Neural progenitor cell (in vitro differentiated cells): ENCODE data around the gene TNFRSF25. TPM values are rescaled to one million over a fixed set of nuclear protein-coding genes. Genes with fewer than 3 reads are reported as not detected.
A peak's percentile ranks its signal among the peaks of the same experiment; 100 is the strongest.

Experiments used
- DNase-seq: peaks from one replicate; pipeline ENCODE4 v3.0.0-alpha.2; 2016; ENCODE audit warnings: low spot score
- H2AFZ ChIP-seq: fragments of 200-600 bp; sonication (generic); replicated peaks from 2 replicates; pipeline ENCODE4 v1.6.1; 2016; ENCODE audit warnings: antibody characterized with exemption
- H3F3A ChIP-seq: fragments of 200-600 bp; sonication (generic); 2 replicates; pipeline ENCODE4 v1.6.1; 2016; ENCODE audit warnings: antibody characterized with exemption, low read depth
- H3K27ac ChIP-seq: fragments of 200-600 bp; sonication (generic); 2 replicates; pipeline ENCODE4 v1.5.1; 2016; ENCODE audit warnings: mild to moderate bottlenecking
- H3K27me3 ChIP-seq: fragments of 200-600 bp; sonication (generic); 2 replicates; pipeline ENCODE4 v1.6.1; 2016; ENCODE audit warnings: mild to moderate bottlenecking, moderate library complexity
- H3K36me3 ChIP-seq: fragments of 200-600 bp; sonication (generic); 2 replicates; pipeline ENCODE4 v1.5.1; 2016
- H3K4me1 ChIP-seq: fragments of 200-600 bp; sonication (generic); 2 replicates; pipeline ENCODE4 v1.6.1; 2016; ENCODE audit warnings: mixed run types
- H3K4me2 ChIP-seq: fragments of 200-600 bp; sonication (generic); 2 replicates; pipeline ENCODE4 v1.6.1; 2016
- H3K4me3 ChIP-seq: fragments of 200-600 bp; sonication (generic); 2 replicates; pipeline ENCODE4 v1.5.1; 2016
- H3K79me2 ChIP-seq: fragments of 200-600 bp; sonication (generic); 2 replicates; pipeline ENCODE4 v1.6.1; 2016; ENCODE audit warnings: low read depth
- H3K9ac ChIP-seq: fragments of 200-600 bp; sonication (generic); 2 replicates; pipeline ENCODE4 v1.6.1; 2016
- H3K9me3 ChIP-seq: fragments of 200-600 bp; sonication (generic); 2 replicates; pipeline ENCODE4 v1.5.1; 2016; ENCODE audit warnings: low read depth
- H4K20me1 ChIP-seq: fragments of 200-600 bp; sonication (generic); 2 replicates; pipeline ENCODE4 v1.6.1; 2016; ENCODE audit warnings: low read depth
- H3K27ac Mint-ChIP-seq: 3 replicates; pipeline ENCODE4 v1.8.0; 2021; ENCODE audit warnings: mixed read lengths
- H3K27me3 Mint-ChIP-seq: 2 replicates; pipeline ENCODE4 v1.8.0; 2022; ENCODE audit warnings: low read depth, mild to moderate bottlenecking, inconsistent platforms, moderate library complexity, mixed read lengths; ENCODE audit not compliant: insufficient read depth
- H3K36me3 Mint-ChIP-seq: 3 replicates; pipeline ENCODE4 v1.8.0; 2021; ENCODE audit warnings: mixed read lengths
- H3K4me1 Mint-ChIP-seq: 3 replicates; pipeline ENCODE4 v1.8.0; 2021; ENCODE audit warnings: mixed read lengths
- H3K4me3 Mint-ChIP-seq: 3 replicates; pipeline ENCODE4 v1.8.0; 2021; ENCODE audit warnings: mild to moderate bottlenecking, moderate library complexity, mixed read lengths
- H3K9me3 Mint-ChIP-seq: 3 replicates; pipeline ENCODE4 v1.8.0; 2020; ENCODE audit warnings: mixed read lengths
- CTCF ChIP-seq: fragments of 200-600 bp; sonication (generic); IDR thresholded peaks from 2 replicates; pipeline ENCODE4 v1.5.1; 2017; ENCODE audit warnings: antibody characterized with exemption, mild to moderate bottlenecking
- EZH2 ChIP-seq: fragments of 200-600 bp; sonication (generic); IDR thresholded peaks from 2 replicates; pipeline ENCODE4 v1.6.1; 2017; ENCODE audit warnings: antibody characterized with exemption, mild to moderate bottlenecking, moderate library complexity
- EZH2phosphoT487 ChIP-seq: fragments of 200-600 bp; sonication (generic); IDR thresholded peaks from 2 replicates; pipeline ENCODE4 v1.6.1; 2017; ENCODE audit warnings: antibody characterized with exemption
- total RNA-seq: library from RNA; depleted of rRNA; stranded (reverse); fragments of >200 nt; gene quantifications from 2 replicates; pipeline ENCODE4 v1.2.3, GENCODE V29; 2015; ENCODE audit warnings: low replicate concordance

The TNFRSF25 gene
- total RNA-seq, 1 donor from 2014 or later = 15.6 TPM

GRCh38 chr1:6491480-6491962 is 25.5 kb upstream of the TNFRSF25 start, which contains the start of gene PLEKHG5:
Gene PLEKHG5 (minus strand): TSS chr1:6491667. CDS start chr1:6477571, 14,096 bp downstream.
- Mint-ChIP-seq H3K27me3 (peaks cover 8% of the 10 kb centered on the region), H3K4me1 (peaks cover 18% of the 10 kb centered on the region), H3K36me3 (no peaks in the 10 kb centered on the region), H3K27ac (no peak within 1 kb of the TSS), H3K9me3 (no peaks in the 10 kb centered on the region), H3K4me3 (peak within 1 kb of the TSS; percentile 79)
- Histone ChIP-seq H3K36me3 (no peaks in the 10 kb centered on the region), H3K9ac (no peak within 1 kb of the TSS), H3K79me2 (no peaks in the 10 kb centered on the region), H3K4me3 (peak within 1 kb of the TSS; percentile 79), H2AFZ (peak within 1 kb of the TSS; percentile 75), H3K4me2 (peak within 1 kb of the TSS; percentile 88), H3K27ac (no peak within 1 kb of the TSS), H3K9me3 (no peaks in the 10 kb centered on the region), H3K4me1 (peaks cover 6% of the 10 kb centered on the region), H3K27me3 (peaks cover 26% of the 10 kb centered on the region), H4K20me1 (peaks cover 13% of the 10 kb centered on the region), H3F3A (peaks cover 19% of the 10 kb centered on the region)
- no peak for DNase-seq
- TF ChIP-seq CTCF (no peak), EZH2phosphoT487 (no peak), EZH2 (no peak)

- peak overlapping the region; percentile 79 for H3K4me3 ChIP-seq
- H3K36me3 ChIP-seq = no peaks in the 10 kb centered on the region
- peaks cover 5% of the 10 kb centered on the region for H3K4me1 ChIP-seq
- H3K9me3 ChIP-seq = no peaks in the 10 kb centered on the region
- H3F3A ChIP-seq = peaks cover 19% of the 10 kb centered on the region
- peaks cover 9% of the 10 kb centered on the region for H4K20me1 ChIP-seq
- no peak for TF ChIP-seq EZH2phosphoT487
- no peak for TF ChIP-seq CTCF
- peak; percentile 0 for TF ChIP-seq EZH2
- peaks cover 20% of the 10 kb centered on the region for H3K4me1 Mint-ChIP-seq
- H3K27ac ChIP-seq = no peak overlapping the region
- H3K9ac ChIP-seq = no peak overlapping the region
- peaks cover 21% of the 10 kb centered on the region for H3K27me3 ChIP-seq
- H3K27me3 Mint-ChIP-seq = peaks cover 12% of the 10 kb centered on the region
- peak overlapping the region; percentile 75 for H2AFZ ChIP-seq
- H3K36me3 Mint-ChIP-seq = no peaks in the 10 kb centered on the region
- no peak for DNase-seq
- H3K9me3 Mint-ChIP-seq = no peaks in the 10 kb centered on the region
- no peaks in the 10 kb centered on the region for H3K79me2 ChIP-seq
- peak overlapping the region; percentile 79 for H3K4me3 Mint-ChIP-seq
- H3K4me2 ChIP-seq = peak overlapping the region; percentile 88
- H3K27ac Mint-ChIP-seq = no peak overlapping the region
Measured at GRCh38 chr1:6491081-6491449, 25.1 kb upstream of the TNFRSF25 start.

- H3K79me2 ChIP-seq = no peaks in the 10 kb centered on the region
- peak overlapping the region; percentile 79 for H3K4me3 ChIP-seq
- no peaks in the 10 kb centered on the region for H3K9me3 Mint-ChIP-seq
- no peaks in the 10 kb centered on the region for H3K9me3 ChIP-seq
- H3K27me3 Mint-ChIP-seq = peaks cover 13% of the 10 kb centered on the region
- H3K4me2 ChIP-seq = peak overlapping the region; percentile 88
- peak overlapping the region; percentile 79 for H3K4me3 Mint-ChIP-seq
- H3K36me3 ChIP-seq = no peaks in the 10 kb centered on the region
- DNase-seq = peak; percentile 90
- peaks cover 6% of the 10 kb centered on the region for H3K4me1 ChIP-seq
- peaks cover 15% of the 10 kb centered on the region for H3K27me3 ChIP-seq
- no peak overlapping the region for H3K27ac Mint-ChIP-seq
- peaks cover 18% of the 10 kb centered on the region for H3F3A ChIP-seq
- peaks cover 5% of the 10 kb centered on the region for H4K20me1 ChIP-seq
- H2AFZ ChIP-seq = peak overlapping the region; percentile 75
- H3K4me1 Mint-ChIP-seq = peaks cover 17% of the 10 kb centered on the region
- H3K9ac ChIP-seq = no peak overlapping the region
- TF ChIP-seq EZH2 = peak; percentile 61
- TF ChIP-seq CTCF = peak; percentile 19
- TF ChIP-seq EZH2phosphoT487 = no peak
- no peak overlapping the region for H3K27ac ChIP-seq
- H3K36me3 Mint-ChIP-seq = no peaks in the 10 kb centered on the region
Measured at GRCh38 chr1:6490181-6491080, 24.5 kb upstream of the TNFRSF25 start.
